HL-60 (cell line): ENCODE results near the gene NFIA.
"Not testable (repeated sequence)": the region's sequence is repeated elsewhere in the genome, so short reads cannot be mapped to it uniquely, and the experiment has no call there.

ENCODE experiments used
- CTCF ChIP-seq: IDR thresholded peaks from one replicate; pipeline ENCODE4 v1.5.1; 2011; ENCODE audit warnings: low read length, control low read depth, inconsistent platforms; ENCODE audit not compliant: insufficient read depth
- POLR2AphosphoS5 ChIP-seq: IDR thresholded peaks from 2 replicates; pipeline ENCODE4 v1.6.1; 2012; ENCODE audit warnings: low read depth
- REST ChIP-seq: IDR thresholded peaks from 2 replicates; pipeline ENCODE4 v1.6.1; 2012; ENCODE audit warnings: low read depth; ENCODE audit not compliant: insufficient replicate concordance

GRCh38 chr1:61061601-61062000, 20.8 kb upstream of the NFIA start:
- not testable (repeated sequence) for TF ChIP-seq CTCF, POLR2AphosphoS5, REST
